ENCODE results near the gene APOE. TPM values are rescaled to one million over a fixed set of nuclear protein-coding genes. Genes with fewer than 3 reads are reported as not detected.
A peak's percentile ranks its signal among the peaks of the same experiment; 100 is the strongest.
"Not testable (repeated sequence)": the region's sequence is repeated elsewhere in the genome, so short reads cannot be mapped to it uniquely, and the experiment has no call there.

Gene APOE
- total and polyA plus RNA-seq, 12 donors, result 6.0 to 77.8 (median 23.9) TPM

- Histone ChIP-seq H3K27me3 (no peaks in the 10 kb centered on the region), H3K4me1 (peaks cover 0 to 46% (median 17%) of the 10 kb centered on the region in 9 donors), H3K27ac (peak overlapping the region in 1 of 10 donors; percentile 45), H3K36me3 (no peaks in the 10 kb centered on the region), H3K9me3 (no peaks in the 10 kb centered on the region), H3K4me3 (no peak overlapping the region)
- ATAC-seq (no peak), DNase-seq (no peak)
- TF ChIP-seq, protein P1, sequence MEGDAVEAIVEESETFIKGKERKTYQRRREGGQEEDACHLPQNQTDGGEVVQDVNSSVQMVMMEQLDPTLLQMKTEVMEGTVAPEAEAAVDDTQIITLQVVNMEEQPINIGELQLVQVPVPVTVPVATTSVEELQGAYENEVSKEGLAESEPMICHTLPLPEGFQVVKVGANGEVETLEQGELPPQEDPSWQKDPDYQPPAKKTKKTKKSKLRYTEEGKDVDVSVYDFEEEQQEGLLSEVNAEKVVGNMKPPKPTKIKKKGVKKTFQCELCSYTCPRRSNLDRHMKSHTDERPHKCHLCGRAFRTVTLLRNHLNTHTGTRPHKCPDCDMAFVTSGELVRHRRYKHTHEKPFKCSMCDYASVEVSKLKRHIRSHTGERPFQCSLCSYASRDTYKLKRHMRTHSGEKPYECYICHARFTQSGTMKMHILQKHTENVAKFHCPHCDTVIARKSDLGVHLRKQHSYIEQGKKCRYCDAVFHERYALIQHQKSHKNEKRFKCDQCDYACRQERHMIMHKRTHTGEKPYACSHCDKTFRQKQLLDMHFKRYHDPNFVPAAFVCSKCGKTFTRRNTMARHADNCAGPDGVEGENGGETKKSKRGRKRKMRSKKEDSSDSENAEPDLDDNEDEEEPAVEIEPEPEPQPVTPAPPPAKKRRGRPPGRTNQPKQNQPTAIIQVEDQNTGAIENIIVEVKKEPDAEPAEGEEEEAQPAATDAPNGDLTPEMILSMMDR (IDR thresholded peaks at IDR 0.05), result no peak
- intact Hi-C loops (cut with DNase I), result no loop called here
- WGBS, 2 donors, result 81% methylated on average over 8 of the region's 8 CpGs
These were observed 18.7 kb downstream of the APOE start for GRCh38 chr19:44924243-44924725.

DNA sequence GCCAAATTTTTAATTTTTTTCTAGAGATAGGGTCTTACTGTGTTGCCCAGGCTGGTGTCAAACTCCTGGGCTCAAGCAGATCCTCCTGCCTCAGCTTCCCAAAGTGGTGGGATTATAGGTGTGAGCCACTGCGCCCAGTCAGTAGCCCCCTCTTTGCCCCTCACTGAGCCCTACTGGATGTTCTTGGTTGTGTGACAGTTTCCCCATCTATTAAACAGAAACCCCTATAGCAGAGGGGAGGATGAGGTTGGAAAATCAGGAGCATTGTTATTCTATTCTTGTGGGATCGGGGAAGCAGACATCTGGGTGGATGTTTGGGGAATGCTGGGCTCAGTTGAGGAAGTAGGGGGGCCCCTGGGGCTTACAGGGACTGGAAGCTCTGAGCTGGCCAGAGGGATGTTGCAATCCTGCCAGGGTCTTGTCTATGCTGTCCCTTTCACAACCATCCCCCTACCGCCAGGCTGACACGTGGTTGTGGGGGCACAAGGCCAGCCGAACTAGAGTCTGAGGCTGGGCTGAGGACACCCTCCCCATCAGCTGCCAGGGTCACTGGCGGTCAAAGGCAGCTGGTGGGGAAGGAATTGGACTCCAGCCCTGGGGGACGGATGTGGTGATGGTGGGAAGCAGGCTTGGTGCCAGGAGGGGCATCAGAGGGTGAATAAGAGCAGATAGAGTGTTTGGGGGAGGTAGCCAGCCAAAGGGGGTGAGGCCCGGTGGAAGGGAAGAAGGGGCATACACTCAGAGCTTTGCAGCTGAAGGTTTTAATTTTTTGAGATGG, 19.7 kb downstream of the APOE start:
- peak overlapping the region in 3 of 10 donors; percentile 37 to 54 (median 48) for H3K27ac ChIP-seq
- H3K9me3 ChIP-seq, result no peaks in the 10 kb centered on the region
- TF ChIP-seq, protein P1 (IDR thresholded peaks at IDR 0.05), result no peak
- no peaks in the 10 kb centered on the region for H3K27me3 ChIP-seq
- H3K4me1 ChIP-seq, result peaks cover 0 to 46% (median 17%) of the 10 kb centered on the region in 9 donors
- ATAC-seq, result peak; percentile 58 to 81 (median 74)
- H3K36me3 ChIP-seq, result no peaks in the 10 kb centered on the region
- H3K4me3 ChIP-seq, result no peak overlapping the region
- peak; percentile 60 to 82 for DNase-seq
- 35 to 40% methylated on average over 8 of the region's 8 CpGs for WGBS, 2 donors
- intact Hi-C loops (cut with DNase I), result no loop called here

DNA sequence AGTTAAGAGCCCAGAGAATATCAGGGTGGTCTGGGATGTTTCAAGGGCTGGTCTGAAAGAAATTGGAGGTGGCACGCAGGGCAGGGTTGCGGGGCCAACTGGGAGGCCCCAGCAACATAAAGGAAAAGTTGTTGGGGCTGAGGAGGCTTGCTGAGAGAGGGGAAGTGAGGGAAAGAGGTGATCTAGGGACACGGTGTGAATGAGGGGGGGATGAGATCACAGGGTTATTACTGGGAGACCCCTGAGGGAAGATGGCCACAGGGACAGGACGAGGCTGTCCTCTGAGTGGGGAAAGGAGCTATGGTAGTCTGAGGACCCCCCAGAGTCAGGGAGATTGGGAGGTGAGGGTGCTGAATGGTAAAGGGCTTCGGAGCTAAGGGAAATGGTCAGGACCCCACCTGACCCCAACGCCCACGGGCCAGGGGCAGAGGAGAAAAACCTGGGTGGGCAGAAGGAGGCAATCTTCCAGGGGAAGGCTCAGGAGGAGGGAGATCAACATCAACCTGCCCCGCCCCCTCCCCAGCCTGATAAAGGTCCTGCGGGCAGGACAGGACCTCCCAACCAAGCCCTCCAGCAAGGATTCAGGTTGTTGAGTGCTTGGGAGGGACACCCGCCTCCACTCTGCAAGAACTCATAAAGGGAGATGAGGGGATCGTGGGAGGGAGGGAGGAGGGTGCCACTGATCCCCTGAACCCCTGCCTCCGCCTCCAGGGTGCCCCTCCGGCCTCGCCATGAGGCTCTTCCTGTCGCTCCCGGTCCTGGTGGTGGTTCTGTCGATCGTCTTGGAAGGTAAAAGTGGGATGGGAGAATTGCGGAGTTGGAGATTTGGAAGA, 20.9 kb downstream of the APOE start:
- not testable (repeated sequence) for DNase-seq, H3K9me3 ChIP-seq, H3K36me3 ChIP-seq, H3K27me3 ChIP-seq
- Histone ChIP-seq H3K27ac (peak overlapping the region in 1 of 10 donors; percentile 54), H3K4me3 (peak overlapping the region in 8 of 10 donors; percentile 16 to 46 (median 26)), H3K4me1 (peaks cover 0 to 46% (median 17%) of the 10 kb centered on the region in 9 donors)
- peak in 7 of 8 donors; percentile 5 to 34 (median 14) for ATAC-seq
- intact Hi-C loops (cut with DNase I), result loop anchor here in 1 of 10 donors (1.0 kb wide), 1 partner anchor 24 kb away; no protein-coding TSS in a partner anchor
- 36 to 59% methylated on average over 15 to 19 of the region's 19 CpGs for WGBS, 2 donors

DNA sequence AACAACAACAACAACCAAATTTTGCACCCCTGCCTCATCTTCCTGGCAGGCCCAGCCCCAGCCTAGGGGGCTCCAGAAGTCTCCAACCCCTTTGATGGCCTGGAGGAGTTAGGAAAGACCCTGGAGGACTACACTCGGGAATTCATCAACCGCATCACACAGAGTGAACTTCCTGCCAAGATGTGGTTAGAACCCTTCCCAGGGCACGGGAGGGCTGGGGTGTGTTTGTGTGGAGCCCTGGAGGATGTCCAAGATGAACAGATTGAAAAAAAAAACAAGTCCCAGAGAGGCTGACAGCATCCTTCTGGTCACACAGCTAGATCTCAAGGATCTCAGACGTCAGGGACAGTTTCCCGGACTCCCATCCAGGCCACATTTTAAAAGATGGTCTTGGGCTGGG, 22.1 kb downstream of the APOE start:
- Histone ChIP-seq H3K27ac (peak overlapping the region in 2 of 10 donors; percentile 8 to 54), H3K27me3 (no peaks in the 10 kb centered on the region), H3K4me1 (peaks cover 0 to 46% (median 17%) of the 10 kb centered on the region in 9 donors), H3K4me3 (no peak overlapping the region), H3K36me3 (no peaks in the 10 kb centered on the region), H3K9me3 (no peaks in the 10 kb centered on the region)
- intact Hi-C loops (cut with DNase I), result no loop called here
- ATAC-seq, result no peak
- WGBS, 2 donors, result 43 to 53% methylated on average over 5 of the region's 5 CpGs
- no peak for DNase-seq
- TF ChIP-seq, protein P1 (IDR thresholded peaks at IDR 0.05), result no peak
